ENCODE data around the gene HOXB6.

- TF ChIP-seq CTCF (IDR thresholded peaks at IDR 0.05) (no peak), POLR2A (IDR thresholded peaks at IDR 0.05) (no peak)
These were observed 18.1 kb upstream of the HOXB6 start for GRCh38 chr17:48622857-48623256.

Measured in adrenal gland (tissue), 5 donors.